Naive thymus-derived CD8-positive, alpha-beta T cell (primary cell): ENCODE measurements around the gene PDE4B. TPM values are rescaled to one million over a fixed set of nuclear protein-coding genes. Genes with fewer than 3 reads are reported as not detected.

ENCODE experiments used
- ATAC-seq, 2 donors: fragments of 150-1000 bp; cut with Tn5 transposase in 1 of 2; sonication (Bioruptor Pico), chemical (Tn5 transposase) in 1 of 2; 1 replicate in 1 of 2; 2 replicates in 1 of 2; pipeline ENCODE4 v1.10.0; 2021; ENCODE audit warnings: mild to moderate bottlenecking in 2 of 2, moderate library complexity in 2 of 2
- POLR2A ChIA-PET: fragments of 350-600 bp; sonication (Branson Sonifier 250); formaldehyde crosslinking; loops from one replicate; lab custom pipeline; 2021; ENCODE audit warnings: antibody characterized with exemption; lab: Charles Lee
- DNase-seq, 10 donors: peaks; one replicate each; pipeline versions ENCODE4 v3.0.0 to v3.0.0-alpha.2; 2020 to 2022
- H3K27ac Mint-ChIP-seq, 10 donors: one replicate each; pipeline ENCODE4 v1.8.0; 2020 to 2022; ENCODE audit warnings: mild to moderate bottlenecking in 10 of 10, mixed read lengths in 10 of 10, moderate library complexity in 4 of 10, inconsistent platforms in 1 of 10
- H3K27me3 Mint-ChIP-seq, 5 donors: one replicate each; pipeline ENCODE4 v1.8.0; 2021 to 2022; ENCODE audit warnings: mixed read lengths in 5 of 5
- H3K36me3 Mint-ChIP-seq, 3 donors: one replicate each; pipeline ENCODE4 v1.8.0; 2020 to 2022; ENCODE audit warnings: mixed read lengths in 3 of 3, mild to moderate bottlenecking in 2 of 3, inconsistent platforms in 1 of 3
- H3K4me1 Mint-ChIP-seq, 4 donors: one replicate each; pipeline ENCODE4 v1.8.0; 2021 to 2022; ENCODE audit warnings: mixed read lengths in 4 of 4
- H3K4me3 Mint-ChIP-seq, 10 donors: one replicate each; pipeline ENCODE4 v1.8.0; 2020 to 2022; ENCODE audit warnings: mild to moderate bottlenecking in 10 of 10, mixed read lengths in 10 of 10, moderate library complexity in 6 of 10, inconsistent platforms in 1 of 10
- H3K9me3 Mint-ChIP-seq, 9 donors: one replicate each; pipeline ENCODE4 v1.8.0; 2020 to 2022; ENCODE audit warnings: mixed read lengths in 9 of 9, mild to moderate bottlenecking in 3 of 9, inconsistent platforms in 1 of 9, moderate library complexity in 1 of 9
- polyA plus RNA-seq, 3 donors: library from polyadenylated mRNA; unstranded; fragments of 300-500 nt; fragmentation: Illumina TruSeq; gene quantifications; one replicate each; pipeline ENCODE4 v1.2.3, GENCODE V29; 2021
- total RNA-seq, 8 experiments: library from RNA in 2 of 8; stranded (reverse) in 2 of 8; gene quantifications; one replicate each; pipeline ENCODE4 v1.2.3 and lab custom pipeline; 2021 to 2026

Gene PDE4B
- total and polyA plus RNA-seq, 5 experiments from 2014 or later = 27.4 to 35.2 (median 31.9) TPM

DNA sequence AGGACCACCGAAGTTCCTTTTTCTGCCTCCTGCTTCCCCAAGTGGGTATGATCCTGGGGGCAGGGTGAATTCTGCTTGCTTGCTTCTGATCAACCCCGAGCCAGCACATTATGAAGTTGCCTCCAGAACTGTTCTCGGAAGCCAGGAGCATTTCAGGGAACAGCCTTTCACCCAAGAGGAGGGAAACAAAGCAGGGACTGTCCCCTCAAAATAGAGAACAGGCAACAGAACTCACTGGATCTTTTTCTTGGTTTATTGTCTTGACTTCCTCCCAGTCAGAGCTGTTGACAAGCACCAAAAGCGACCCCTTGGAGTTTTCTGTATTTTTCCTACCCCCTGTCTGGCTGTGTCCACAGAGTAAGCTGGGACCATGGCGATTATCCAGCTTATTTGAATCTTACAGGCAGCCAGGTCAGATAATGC lies 482.9 kb downstream of the PDE4B start:
- DNase-seq = no peak
- Mint-ChIP-seq H3K4me1 (peaks cover 57 to 91% (median 89%) of the 10 kb centered on the region in 4 donors), H3K4me3 (peak overlapping the region; percentile 62 to 84 (median 74)), H3K27me3 (no peaks in the 10 kb centered on the region), H3K27ac (peak overlapping the region; percentile 79 to 95 (median 92)), H3K36me3 (no peaks in the 10 kb centered on the region), H3K9me3 (no peaks in the 10 kb centered on the region)
- POLR2A ChIA-PET = interaction anchor here (0.6 to 3.1 kb wide), 5 partner anchors 11 to 99 kb away, joined by 3 to 8 read pairs (median 4); no protein-coding TSS in a partner anchor
- ATAC-seq = no peak

DNA sequence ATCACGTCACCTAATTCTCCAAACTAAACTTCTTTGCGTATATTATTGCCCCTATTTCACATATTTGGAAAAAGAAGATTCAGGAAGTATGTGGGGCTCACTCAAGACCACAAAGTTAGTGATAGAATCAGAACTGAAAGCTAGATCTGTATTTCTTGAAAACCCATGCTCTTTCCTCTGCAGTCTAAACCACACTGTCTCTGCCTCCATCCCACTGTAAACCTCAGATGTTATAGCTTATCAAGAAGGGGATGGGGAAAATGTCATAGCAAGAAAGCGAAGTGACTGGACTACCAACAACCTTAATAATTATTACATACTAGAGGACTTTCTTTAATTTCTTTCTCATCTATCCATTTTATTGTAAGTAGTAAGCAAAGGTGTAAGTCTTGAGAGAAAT lies 483.5 kb downstream of the PDE4B start:
- H3K27me3 Mint-ChIP-seq = no peaks in the 10 kb centered on the region
- peak overlapping the region; percentile 62 to 84 (median 74) for H3K4me3 Mint-ChIP-seq
- peak overlapping the region; percentile 33 to 95 (median 91) for H3K27ac Mint-ChIP-seq
- no peaks in the 10 kb centered on the region for H3K9me3 Mint-ChIP-seq
- H3K4me1 Mint-ChIP-seq = peaks cover 56 to 96% (median 93%) of the 10 kb centered on the region in 4 donors
- DNase-seq (peak in 3 of 10 donors; percentile 37 to 55 (median 49)), ATAC-seq (peak; percentile 73 to 78)
- no peaks in the 10 kb centered on the region for H3K36me3 Mint-ChIP-seq
- POLR2A ChIA-PET = interaction anchor here (0.6 to 3.1 kb wide), 3 partner anchors 12 to 57 kb away, joined by 3 to 8 read pairs (median 4); no protein-coding TSS in a partner anchor

DNA sequence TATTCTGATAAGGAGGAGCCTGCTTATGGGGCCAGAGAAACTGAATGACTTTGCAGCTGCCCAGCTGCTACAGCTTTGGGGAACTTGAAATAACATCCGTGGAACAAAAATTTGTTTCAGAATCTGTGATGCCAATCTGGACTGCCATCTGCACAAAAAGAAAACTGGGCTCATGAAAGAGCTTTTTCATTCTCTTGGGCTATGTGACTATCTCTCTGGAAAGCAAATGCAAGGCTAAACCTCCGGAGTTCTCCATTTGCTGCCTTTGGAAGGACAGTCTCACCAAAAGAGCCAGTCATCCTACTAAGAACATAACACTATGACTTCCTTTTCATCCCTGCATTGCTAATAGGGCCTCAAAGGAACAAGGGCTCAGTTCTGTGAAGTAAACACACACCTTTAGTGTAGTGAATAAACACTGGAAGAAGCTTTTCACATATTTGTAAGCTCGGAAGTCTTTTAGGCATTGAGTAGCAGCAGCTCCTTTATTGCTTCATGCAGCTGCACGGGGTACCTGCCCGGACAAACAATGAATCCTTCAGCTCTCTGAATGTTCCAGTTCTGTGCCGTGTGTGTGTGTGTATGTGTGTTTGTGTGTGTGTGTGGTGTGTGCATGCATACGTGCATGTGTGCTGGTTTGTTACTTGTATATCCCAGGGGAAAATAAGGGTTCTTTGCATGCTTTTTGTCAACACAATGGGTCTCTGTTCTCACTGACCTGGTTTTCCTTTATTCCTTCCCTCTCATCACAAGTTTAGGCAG lies 485.7 kb downstream of the PDE4B start:
- Mint-ChIP-seq H3K9me3 (no peaks in the 10 kb centered on the region), H3K27me3 (no peaks in the 10 kb centered on the region), H3K27ac (peak overlapping the region in 7 of 10 donors; percentile 15 to 76 (median 41)), H3K4me3 (peak overlapping the region in 3 of 10 donors; percentile 8 to 33 (median 9)), H3K4me1 (peaks cover 41 to 95% (median 89%) of the 10 kb centered on the region in 4 donors), H3K36me3 (no peaks in the 10 kb centered on the region)
- DNase-seq = no peak
- no peak for ATAC-seq
- POLR2A ChIA-PET = interaction anchor here (0.8 kb wide), 1 partner anchor 167 kb away, joined by 3 read pairs; no protein-coding TSS in a partner anchor

DNA sequence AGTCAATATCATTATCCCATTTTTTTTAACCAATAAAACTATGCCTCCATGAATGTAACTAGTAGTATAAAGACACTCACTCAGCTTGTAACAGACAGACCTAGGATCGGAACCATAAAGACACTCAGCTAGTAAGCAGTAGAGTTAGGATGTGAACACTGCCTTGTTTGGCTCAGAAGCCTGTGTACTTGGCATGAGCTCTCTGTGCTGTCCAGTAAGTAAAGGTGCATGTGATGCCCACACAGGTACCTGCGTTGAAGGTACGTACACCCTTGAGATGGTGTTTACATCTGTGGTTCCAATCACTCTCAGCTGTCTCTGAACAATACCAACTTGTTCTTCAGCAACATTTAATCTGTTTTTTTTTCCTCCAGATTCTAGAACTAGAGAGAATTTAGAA lies 489.1 kb downstream of the PDE4B start:
- peak overlapping the region in 2 of 10 donors; percentile 34 to 48 for H3K4me3 Mint-ChIP-seq

DNA sequence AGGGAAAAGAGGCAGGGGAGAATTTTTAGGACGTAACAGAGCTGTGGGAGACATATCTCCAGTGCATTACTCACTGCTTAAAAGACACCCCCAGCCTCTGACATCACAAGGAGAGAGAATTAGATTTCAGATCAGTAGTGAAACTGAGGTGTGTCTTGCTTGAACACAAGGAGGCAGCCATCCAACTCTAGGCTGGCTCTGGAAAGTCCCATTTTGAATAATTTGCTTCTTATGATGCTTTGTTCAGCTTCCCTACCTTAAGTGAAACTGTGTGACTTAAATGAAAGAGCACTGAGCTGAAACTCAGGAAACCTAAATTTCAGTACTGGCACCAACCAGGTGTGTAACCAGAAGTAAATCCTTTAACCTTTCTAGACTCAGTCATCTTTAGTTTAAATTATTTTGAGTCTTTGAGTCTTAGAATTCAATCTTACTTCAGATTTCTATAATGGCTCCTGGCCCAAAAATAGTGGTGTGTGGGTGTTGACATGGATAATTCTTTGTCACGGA lies 489.7 kb downstream of the PDE4B start:
- no peaks in the 10 kb centered on the region for H3K27me3 Mint-ChIP-seq
- DNase-seq = peak in 9 of 10 donors; percentile 36 to 80 (median 51)
- no peaks in the 10 kb centered on the region for H3K36me3 Mint-ChIP-seq
- peak overlapping the region in 5 of 10 donors; percentile 12 to 48 (median 34) for H3K4me3 Mint-ChIP-seq
- POLR2A ChIA-PET = interaction anchor here (0.6 to 2.2 kb wide), 9 partner anchors 13 to 164 kb away, joined by 3 to 11 read pairs (median 3); no protein-coding TSS in a partner anchor
- H3K9me3 Mint-ChIP-seq = no peaks in the 10 kb centered on the region
- peak overlapping the region; percentile 66 to 87 (median 77) for H3K27ac Mint-ChIP-seq
- peaks cover 42 to 90% (median 83%) of the 10 kb centered on the region in 4 donors for H3K4me1 Mint-ChIP-seq
- peak; percentile 93 to 96 for ATAC-seq

More for the DNA sequence above, 489.1 kb downstream of the PDE4B start:
- no peaks in the 10 kb centered on the region for H3K27me3 Mint-ChIP-seq
- H3K27ac Mint-ChIP-seq = peak overlapping the region; percentile 66 to 85 (median 77)
- DNase-seq (no peak), ATAC-seq (no peak)
- peaks cover 43 to 92% (median 87%) of the 10 kb centered on the region in 4 donors for H3K4me1 Mint-ChIP-seq
- H3K9me3 Mint-ChIP-seq = no peaks in the 10 kb centered on the region
- POLR2A ChIA-PET = interaction anchor here (0.6 to 2.2 kb wide), 8 partner anchors 20 to 165 kb away, joined by 3 to 11 read pairs (median 4); no protein-coding TSS in a partner anchor
- no peaks in the 10 kb centered on the region for H3K36me3 Mint-ChIP-seq

DNA sequence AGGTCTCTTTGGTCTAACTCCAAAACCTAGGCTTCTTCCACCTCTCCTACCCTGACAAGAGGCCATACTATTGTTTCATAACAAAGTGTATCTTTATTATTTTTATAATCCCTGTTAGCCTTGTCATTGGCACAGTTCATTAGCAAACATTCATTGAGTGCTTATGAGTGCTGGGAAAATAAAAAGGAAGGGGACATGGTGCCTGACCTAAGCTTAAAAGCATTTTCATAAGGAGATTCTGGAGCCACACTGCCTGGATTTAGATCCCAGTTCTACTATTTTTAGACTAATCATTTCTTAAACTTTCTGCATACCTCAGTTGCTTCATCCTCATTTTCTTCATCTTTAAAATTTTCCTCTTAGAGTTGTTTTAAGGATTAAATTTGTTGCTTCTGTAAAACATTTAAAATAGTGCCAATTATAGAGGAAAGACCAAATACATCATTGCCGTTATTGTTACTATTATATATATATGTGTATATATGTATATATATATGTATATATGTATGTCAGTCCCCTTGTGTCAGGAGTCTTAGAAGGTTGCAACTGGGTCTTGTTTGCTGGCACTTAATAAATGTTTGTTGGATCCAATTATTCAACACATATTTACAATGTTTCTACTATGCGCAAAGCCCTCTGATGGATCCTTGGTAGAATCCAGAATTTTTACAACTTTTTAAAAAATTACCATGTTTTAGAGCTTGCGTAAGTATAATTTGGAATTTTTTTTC lies 490.4 kb downstream of the PDE4B start:
- Mint-ChIP-seq H3K27ac (peak overlapping the region in 6 of 10 donors; percentile 69 to 87 (median 81)), H3K27me3 (no peaks in the 10 kb centered on the region), H3K4me3 (peak overlapping the region in 2 of 10 donors; percentile 34 to 39), H3K9me3 (no peaks in the 10 kb centered on the region), H3K4me1 (peaks cover 37 to 86% (median 78%) of the 10 kb centered on the region in 4 donors), H3K36me3 (no peaks in the 10 kb centered on the region)
- POLR2A ChIA-PET = interaction anchor here (0.8 to 2.2 kb wide), 7 partner anchors 12 to 163 kb away, joined by 3 to 11 read pairs (median 3); no protein-coding TSS in a partner anchor
- ATAC-seq = no peak
- DNase-seq = no peak

DNA sequence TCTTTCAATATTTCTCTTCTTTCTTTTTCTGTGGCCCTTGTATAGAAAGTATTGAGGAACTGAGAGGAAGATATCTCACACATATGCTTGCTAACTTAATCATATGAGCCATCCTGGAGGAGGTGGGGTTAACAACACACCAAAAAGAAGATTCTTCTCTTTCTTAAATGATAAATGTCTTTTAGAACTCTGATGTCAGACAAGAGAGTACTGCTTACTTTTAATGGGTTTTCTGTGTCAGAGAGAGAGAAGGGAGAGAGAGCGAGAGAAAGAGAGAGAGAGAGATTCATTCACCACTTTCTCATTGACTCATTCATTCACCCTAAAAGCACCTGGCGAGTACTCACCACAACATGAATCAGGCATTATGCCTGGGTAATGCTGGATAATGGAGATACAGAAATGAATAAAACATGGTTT lies 490.9 kb downstream of the PDE4B start:
- H3K27me3 Mint-ChIP-seq = no peaks in the 10 kb centered on the region
- POLR2A ChIA-PET = no interaction called here
- H3K9me3 Mint-ChIP-seq = no peaks in the 10 kb centered on the region
- peak overlapping the region in 7 of 10 donors; percentile 2 to 85 (median 59) for H3K27ac Mint-ChIP-seq
- DNase-seq (no peak), ATAC-seq (no peak)
- no peaks in the 10 kb centered on the region for H3K36me3 Mint-ChIP-seq
- H3K4me3 Mint-ChIP-seq = peak overlapping the region in 1 of 10 donors; percentile 30
- peaks cover 33 to 82% (median 72%) of the 10 kb centered on the region in 4 donors for H3K4me1 Mint-ChIP-seq

DNA sequence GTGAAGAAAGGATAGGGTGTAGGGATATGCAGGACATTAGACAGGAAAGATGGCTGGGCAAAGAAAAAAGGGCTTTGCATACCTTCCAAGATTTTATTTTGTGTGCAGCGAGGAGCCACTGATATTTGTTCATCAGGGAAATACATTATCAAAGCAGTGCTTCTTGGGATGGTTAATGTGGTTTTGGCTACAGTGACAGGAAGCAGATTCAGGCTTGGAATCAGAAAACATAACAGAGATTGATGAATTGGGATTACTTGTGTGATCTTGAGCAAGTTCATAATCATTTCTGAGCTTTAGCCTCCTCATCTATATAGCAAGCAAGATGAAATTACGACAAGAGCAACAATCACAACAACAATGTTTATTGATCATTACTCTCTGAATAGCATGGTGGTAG lies 492.1 kb downstream of the PDE4B start:
- Mint-ChIP-seq H3K36me3 (no peaks in the 10 kb centered on the region), H3K27me3 (no peaks in the 10 kb centered on the region), H3K4me1 (peaks cover 24 to 72% (median 63%) of the 10 kb centered on the region in 4 donors), H3K9me3 (no peaks in the 10 kb centered on the region), H3K27ac (peak overlapping the region in 5 of 10 donors; percentile 1 to 66 (median 27)), H3K4me3 (peak overlapping the region in 2 of 10 donors; percentile 10 to 57)
- no peak for DNase-seq
- no peak for ATAC-seq
- POLR2A ChIA-PET = no interaction called here

DNA sequence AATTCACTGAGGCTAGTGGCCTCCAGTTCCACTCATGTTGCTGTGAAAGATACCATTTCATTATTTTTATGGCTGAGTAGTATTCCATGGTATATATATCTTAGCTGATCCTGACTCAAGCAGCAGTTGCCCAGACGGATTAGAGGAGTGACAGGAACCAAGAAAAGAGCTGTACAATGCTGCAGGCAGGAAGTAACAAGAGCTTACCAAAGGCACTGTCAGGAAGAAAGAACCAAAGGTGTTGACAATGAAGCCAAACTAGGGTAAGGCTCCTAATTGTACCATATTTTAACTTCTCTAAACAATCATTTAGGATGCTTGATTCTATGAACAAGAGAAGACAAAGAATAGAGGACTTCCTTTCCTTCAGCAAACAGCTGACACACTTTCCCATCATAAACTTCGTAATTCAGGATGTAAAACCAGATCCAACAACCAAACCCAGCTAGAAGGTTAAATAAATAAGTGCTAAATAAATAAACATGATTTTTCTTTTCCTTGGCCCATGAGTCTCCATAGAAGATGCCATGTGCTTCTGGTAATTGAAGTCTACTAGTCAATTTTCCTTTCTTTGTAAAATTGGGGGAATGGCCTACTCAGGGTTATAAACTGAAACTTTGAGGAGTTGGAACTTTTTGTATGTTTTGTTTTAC lies 493.0 kb downstream of the PDE4B start:
- peak overlapping the region in 6 of 10 donors; percentile 1 to 64 (median 16) for H3K4me3 Mint-ChIP-seq
- POLR2A ChIA-PET = interaction anchor here (0.8 kb wide), 2 partner anchors 42 to 159 kb away, joined by 3 read pairs; no protein-coding TSS in a partner anchor
- H3K36me3 Mint-ChIP-seq = no peaks in the 10 kb centered on the region
- ATAC-seq = no peak
- no peaks in the 10 kb centered on the region for H3K27me3 Mint-ChIP-seq
- peaks cover 21 to 70% (median 57%) of the 10 kb centered on the region in 4 donors for H3K4me1 Mint-ChIP-seq
- H3K27ac Mint-ChIP-seq = peak overlapping the region in 9 of 10 donors; percentile 10 to 80 (median 68)
- H3K9me3 Mint-ChIP-seq = peaks cover 0 to 2% (median 0%) of the 10 kb centered on the region in 9 donors
- DNase-seq = no peak

DNA sequence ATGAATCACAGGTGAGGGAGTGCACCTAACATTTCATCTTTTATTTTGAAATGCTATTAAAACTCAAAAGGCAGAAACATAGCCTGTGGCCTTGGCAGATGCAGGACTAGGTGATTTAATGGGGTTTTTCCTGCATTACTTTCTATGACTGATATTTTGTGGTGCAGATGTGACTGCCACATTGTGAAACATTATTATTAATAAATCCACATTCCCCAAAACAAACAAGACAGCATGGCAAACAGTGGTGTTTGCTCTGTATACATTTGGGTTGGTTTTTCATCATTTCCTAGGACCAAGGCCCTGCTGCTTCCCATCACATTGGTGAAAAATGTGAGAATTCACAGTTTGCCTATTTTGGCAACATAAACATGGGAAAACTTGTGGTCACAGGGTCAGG lies 493.6 kb downstream of the PDE4B start:
- Mint-ChIP-seq H3K4me1 (peaks cover 21 to 70% (median 57%) of the 10 kb centered on the region in 4 donors), H3K36me3 (no peaks in the 10 kb centered on the region), H3K27me3 (no peaks in the 10 kb centered on the region), H3K27ac (peak overlapping the region in 1 of 10 donors; percentile 80), H3K9me3 (peaks cover 0 to 2% (median 0%) of the 10 kb centered on the region in 9 donors), H3K4me3 (peak overlapping the region in 1 of 10 donors; percentile 12)
- no peak for ATAC-seq
- POLR2A ChIA-PET = no interaction called here
- no peak for DNase-seq

DNA sequence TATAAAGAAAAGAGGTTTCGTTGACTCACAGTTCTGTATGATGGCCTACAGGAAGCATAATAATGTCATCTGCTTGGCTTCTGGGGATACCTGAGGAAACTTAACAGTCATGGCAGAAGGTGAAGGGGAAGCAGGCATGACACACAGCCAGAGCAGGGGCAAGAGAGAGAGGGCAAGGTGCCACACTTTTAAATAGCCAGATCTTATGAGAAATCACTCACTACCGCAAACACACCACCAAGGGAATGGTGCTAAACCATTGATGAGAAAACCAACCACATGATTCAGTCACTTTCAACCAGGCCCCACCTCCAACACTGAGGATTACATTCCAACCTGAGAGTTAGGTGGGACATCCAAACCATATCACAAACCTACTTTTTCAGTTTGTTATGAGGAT lies 495.4 kb downstream of the PDE4B start:
- peaks cover 20 to 59% (median 44%) of the 10 kb centered on the region in 4 donors for H3K4me1 Mint-ChIP-seq
- DNase-seq (no peak), ATAC-seq (no peak)
- no peak overlapping the region for H3K4me3 Mint-ChIP-seq
- H3K36me3 Mint-ChIP-seq = no peaks in the 10 kb centered on the region
- H3K27ac Mint-ChIP-seq = no peak overlapping the region
- H3K9me3 Mint-ChIP-seq = peaks cover 0 to 2% (median 0%) of the 10 kb centered on the region in 9 donors
- POLR2A ChIA-PET = interaction anchor here (0.6 to 0.7 kb wide), 2 partner anchors 38 to 95 kb away, joined by 3 read pairs; no protein-coding TSS in a partner anchor
- no peaks in the 10 kb centered on the region for H3K27me3 Mint-ChIP-seq
